ENCODE data around the gene PPM1K. TPM values are rescaled to one million over a fixed set of nuclear protein-coding genes. Genes with fewer than 3 reads are reported as not detected.

PPM1K gene
- total RNA-seq, 1 experiment from 2014 or later: 10.4 TPM

GRCh38 chr4:88223516-88223915 is 60.8 kb downstream of the PPM1K start:
- Histone ChIP-seq H2AFZ (ENCODE audit: low read length) (no peak overlapping the region), H4K5ac (ENCODE audit: insufficient read length, low read depth, low read length) (no peak overlapping the region), H3K56ac (ENCODE audit: insufficient read length, low read depth, low read length) (no peak overlapping the region), H2BK15ac (ENCODE audit: low read depth, low read length) (no peak overlapping the region), H3K4ac (ENCODE audit: low read depth, low read length) (no peak overlapping the region), H3K79me2 (ENCODE audit: insufficient read depth, low read length) (no peaks in the 10 kb centered on the region), H4K8ac (replicated peaks; ENCODE audit: insufficient read length, low read depth, low read length) (no peak overlapping the region), H3K27ac (ENCODE audit: insufficient read length, low read depth, low read length) (no peak overlapping the region), H3K79me1 (ENCODE audit: insufficient read depth, low read depth, low read length, poor library complexity, severe bottlenecking) (no peaks in the 10 kb centered on the region), H3K4me1 (ENCODE audit: insufficient read depth, low read length) (no peaks in the 10 kb centered on the region), H3K14ac (ENCODE audit: insufficient read depth, low read length) (no peak overlapping the region), H3K9ac (ENCODE audit: extremely low read depth, insufficient read length, low read length) (no peak overlapping the region), H2BK20ac (ENCODE audit: low read depth, low read length, poor library complexity, severe bottlenecking) (no peak overlapping the region), H2AK5ac (ENCODE audit: insufficient read length, low read length) (no peak overlapping the region), H3K27me3 (ENCODE audit: insufficient read depth, low read length) (no peaks in the 10 kb centered on the region), H3K9me3 (ENCODE audit: control insufficient read depth, low read depth, low read length) (no peaks in the 10 kb centered on the region), H3K4me2 (ENCODE audit: insufficient read depth, insufficient read length, low read length) (no peak overlapping the region), H3K23ac (ENCODE audit: insufficient read length, low read depth, low read length) (no peak overlapping the region), H2BK120ac (ENCODE audit: low read depth, low read length, poor library complexity, severe bottlenecking) (no peak overlapping the region), H2BK12ac (ENCODE audit: insufficient read length, low read depth, low read length) (no peak overlapping the region), H4K91ac (ENCODE audit: insufficient read length, low read depth, low read length) (no peak overlapping the region), H3K23me2 (ENCODE audit: insufficient read length, low read depth, low read length, poor library complexity, severe bottlenecking) (no peaks in the 10 kb centered on the region), H3T11ph (ENCODE audit: low read length) (no peak overlapping the region), H2BK5ac (ENCODE audit: insufficient read length, low read length) (no peak overlapping the region), H4K20me1 (ENCODE audit: control insufficient read depth, insufficient read depth, insufficient read length) (no peaks in the 10 kb centered on the region), H3K18ac (ENCODE audit: insufficient read length, low read depth, low read length) (no peak overlapping the region)
- Mint-ChIP-seq H3K4me1 (0 out of 4 replicates have a peak, but pooled peaks cover 3% of the 10 kb centered on the region in 2 experiments), H3K36me3 (ENCODE audit: insufficient read depth in 1 of 3, low read depth in 3 of 3) (peaks cover 5 to 9% (median 7%) of the 10 kb centered on the region in 3 experiments; a peak in 6 of 7 replicates), H3K9me3 (peaks cover 6 to 13% of the 10 kb centered on the region in 2 experiments; a peak in 4 of 5 replicates), H3K4me3 (no peak overlapping the region), H3K27me3 (ENCODE audit: low read depth) (no peaks in the 10 kb centered on the region), H3K27ac (no peak overlapping the region)
- no peak for DNase-seq
- TF ChIP-seq CTCF (conservative IDR thresholded peaks at IDR 0.05): no peak
- WGBS (ENCODE audit: extremely low coverage, insufficient read length, low lambda C conversion rate): no CpG with 5 or more reads among the region's 1 CpG

All from H9 (cell line).